ENCODE results near the gene KY. TPM values are rescaled to one million over a fixed set of nuclear protein-coding genes. Genes with fewer than 3 reads are reported as not detected.

Gene KY
- total RNA-seq, 1 experiment from 2014 or later = not detected

- no peak for DNase-seq (ENCODE audit: low read depth, low spot score)
- intact Hi-C loops (cut with micrococcal nuclease; ENCODE audit: unreplicated experiment) = no loop called here
These were observed 27.1 kb upstream of the KY start for GRCh38 chr3:134677987-134678308.

GRCh38 chr3:134677196-134677986 lies 26.6 kb upstream of the KY start:
- intact Hi-C loops (cut with micrococcal nuclease; ENCODE audit: unreplicated experiment) = no loop called here
- in situ Hi-C loops (cut with HindIII; ENCODE audit: low pct_unique_long_range_greater_than_20kb, low sequenced_read_pairs) = no loop called here
- DNase-seq (ENCODE audit: low read depth, low spot score) = no peak
- H3K4me1 ChIP-seq (ENCODE audit: control insufficient read depth, insufficient read depth, low read length) = no peaks in the 10 kb centered on the region
- no peak overlapping the region for H3K27ac ChIP-seq (ENCODE audit: low read length)
- peaks cover 3% of the 10 kb centered on the region; the same call in 1 of the 2 replicates for H3K9me3 ChIP-seq (ENCODE audit: control insufficient read depth, insufficient read depth, low read depth, low read length)
- no peaks in the 10 kb centered on the region for H3K36me3 ChIP-seq (ENCODE audit: control insufficient read depth, insufficient read depth, low read length)
- no peak overlapping the region for H3K4me3 ChIP-seq (ENCODE audit: low read depth in 2 of 2, low read length in 2 of 2)
- ChIA-PET POLR2A (no interaction called here), CTCF (no interaction called here)
- no peaks in the 10 kb centered on the region; the same call in 1 of the 2 replicates for H3K27me3 ChIP-seq (ENCODE audit: control insufficient read depth, insufficient read depth, low read length)
- ATAC-seq = peak; percentile 70
- TF ChIP-seq TCF7L2 (IDR thresholded peaks at IDR 0.05; ENCODE audit: low read depth, low read length) = no peak
- TF ChIP-seq CTCF (IDR thresholded peaks at IDR 0.05) = peak; percentile 75
- BruUV-seq (replicated peaks) = no TSS peak

More at GRCh38 chr3:134677987-134678308, 27.1 kb upstream of the KY start:
- POLR2A ChIA-PET = no interaction called here
- H3K4me3 ChIP-seq (ENCODE audit: low read depth in 2 of 2, low read length in 2 of 2) = no peak overlapping the region
- H3K4me1 ChIP-seq (ENCODE audit: control insufficient read depth, insufficient read depth, low read length) = no peaks in the 10 kb centered on the region
- H3K36me3 ChIP-seq (ENCODE audit: control insufficient read depth, insufficient read depth, low read length) = no peaks in the 10 kb centered on the region
- no peaks in the 10 kb centered on the region; the same call in 1 of the 2 replicates for H3K27me3 ChIP-seq (ENCODE audit: control insufficient read depth, insufficient read depth, low read length)
- peaks cover 3% of the 10 kb centered on the region; the same call in 1 of the 2 replicates for H3K9me3 ChIP-seq (ENCODE audit: control insufficient read depth, insufficient read depth, low read depth, low read length)
- no peak for TF ChIP-seq SIN3A (IDR thresholded peaks at IDR 0.05; ENCODE audit: borderline replicate concordance, insufficient read depth, low read depth, low read length)
- TF ChIP-seq REST (IDR thresholded peaks at IDR 0.05; ENCODE audit: insufficient read depth in 1 of 2, low read depth in 2 of 2, low read length in 1 of 2) = no peak
- no peak for TF ChIP-seq TCF7L2 (IDR thresholded peaks at IDR 0.05; ENCODE audit: low read depth, low read length)
- TF ChIP-seq POLR2AphosphoS5 (IDR thresholded peaks at IDR 0.05; ENCODE audit: low read depth, low read length) = no peak
- no peak for TF ChIP-seq CTCF (IDR thresholded peaks at IDR 0.05)
- CTCF ChIA-PET = no interaction called here
- ATAC-seq = no peak
- BruUV-seq (replicated peaks) = no TSS peak
- in situ Hi-C loops (cut with HindIII; ENCODE audit: low pct_unique_long_range_greater_than_20kb, low sequenced_read_pairs) = no loop called here
- no peak overlapping the region for H3K27ac ChIP-seq (ENCODE audit: low read length)

Data from Panc1 (cell line).